Omental fat pad (tissue), 4 donors: ENCODE data around the gene CT45A8. TPM values are rescaled to one million over a fixed set of nuclear protein-coding genes. Genes with fewer than 3 reads are reported as not detected.

ENCODE experiments used
- total RNA-seq, 4 donors: library from RNA; depleted of rRNA; stranded (reverse); fragments of >200 nt; gene quantifications; one replicate each; pipeline ENCODE4 v1.1.0, GENCODE V29; 2016

Gene CT45A8
- total RNA-seq, 4 donors from 2014 or later = not detected

Other genes with a start within 250 kb of the CT45A8 start
- not detected for gene CT45A1, start 140.9 kb downstream of the CT45A8 start, total RNA-seq
- gene CT45A3, start 86.3 kb downstream of the CT45A8 start, total RNA-seq = not detected
- gene CT45A5, start 69.0 kb downstream of the CT45A8 start, total RNA-seq = not detected
- gene CT45A6, start 51.8 kb downstream of the CT45A8 start, total RNA-seq = not detected
- not detected for gene CT45A2, start 34.5 kb downstream of the CT45A8 start, total RNA-seq
- not detected for gene CT45A7, start 17.3 kb downstream of the CT45A8 start, total RNA-seq
- not detected for gene CT45A9, start 17.3 kb upstream of the CT45A8 start, total RNA-seq
- gene CT45A10, start 38.9 kb upstream of the CT45A8 start, total RNA-seq = not detected
- not detected for gene SAGE1, start 39.2 kb upstream of the CT45A8 start, total RNA-seq
- gene MMGT1, start 119.5 kb upstream of the CT45A8 start, total RNA-seq = 10 to 100 TPM; 24.1 to 30.6 (median 25.4) TPM
- gene SLC9A6, start 130.9 kb upstream of the CT45A8 start, total RNA-seq = 10 to 100 TPM in 3 of 4 donors, 1 to 10 TPM in 1; 9.5 to 18.6 (median 10.8) TPM